Nephron (organoid): ENCODE measurements around the gene GAD2.
A peak's percentile ranks its signal among the peaks of the same experiment; 100 is the strongest.

ENCODE experiments used
- H3K27ac Mint-ChIP-seq, 3 experiments: 2 replicates each; pipeline ENCODE4 v1.8.0; 2020; ENCODE audit warnings: mixed read lengths in 3 of 3, mild to moderate bottlenecking in 2 of 3, moderate library complexity in 1 of 3
- H3K27me3 Mint-ChIP-seq: 2 replicates; pipeline ENCODE4 v1.8.0; 2021; ENCODE audit warnings: low read depth, mild to moderate bottlenecking, moderate library complexity, mixed read lengths
- H3K36me3 Mint-ChIP-seq: 2 replicates; pipeline ENCODE4 v1.8.0; 2020; ENCODE audit warnings: low read depth, mixed read lengths
- H3K4me1 Mint-ChIP-seq: 2 replicates; pipeline ENCODE4 v1.8.0; 2020; ENCODE audit warnings: mixed read lengths
- H3K4me3 Mint-ChIP-seq, 3 experiments: 2 replicates each; pipeline ENCODE4 v1.8.0; 2020; ENCODE audit warnings: mild to moderate bottlenecking in 3 of 3, mixed read lengths in 3 of 3, moderate library complexity in 2 of 3
- H3K9me3 Mint-ChIP-seq: 2 replicates; pipeline ENCODE4 v1.8.0; 2020; ENCODE audit warnings: mixed read lengths
- CTCF ChIP-seq, 3 experiments: fragments of 200-600 bp; sonication (generic); IDR thresholded peaks; one replicate each; pipeline ENCODE4 v1.5.0; 2021; ENCODE audit warnings: antibody characterized with exemption in 3 of 3; ENCODE audit not compliant: unreplicated experiment in 3 of 3

The GAD2 gene

GRCh38 chr10:26249681-26250080 is 33.1 kb downstream of the GAD2 start:
- Mint-ChIP-seq H3K4me1 (no peaks in the 10 kb centered on the region), H3K4me3 (no peak overlapping the region), H3K27me3 (no peaks in the 10 kb centered on the region), H3K27ac (no peak overlapping the region), H3K9me3 (no peaks in the 10 kb centered on the region), H3K36me3 (no peaks in the 10 kb centered on the region)
- TF ChIP-seq CTCF (IDR thresholded peaks at IDR 0.05; ENCODE audit: unreplicated experiment in 3 of 3), result no peak

GRCh38 chr10:26251925-26252324 is 35.4 kb downstream of the GAD2 start:
- no peaks in the 10 kb centered on the region for H3K27me3 Mint-ChIP-seq

GRCh38 chr10:26254616-26255015 is 38.0 kb downstream of the GAD2 start:
- Mint-ChIP-seq H3K27ac (no peak overlapping the region), H3K27me3 (no peaks in the 10 kb centered on the region), H3K36me3 (no peaks in the 10 kb centered on the region), H3K9me3 (no peaks in the 10 kb centered on the region), H3K4me3 (no peak overlapping the region), H3K4me1 (no peaks in the 10 kb centered on the region)
- TF ChIP-seq CTCF (IDR thresholded peaks at IDR 0.05; ENCODE audit: unreplicated experiment in 3 of 3), result no peak

More at GRCh38 chr10:26251925-26252324, 35.4 kb downstream of the GAD2 start:
- H3K27ac Mint-ChIP-seq, result no peak overlapping the region
- no peak for TF ChIP-seq CTCF (IDR thresholded peaks at IDR 0.05; ENCODE audit: unreplicated experiment in 3 of 3)
- no peak overlapping the region for H3K4me3 Mint-ChIP-seq
- no peaks in the 10 kb centered on the region for H3K36me3 Mint-ChIP-seq
- H3K4me1 Mint-ChIP-seq, result no peaks in the 10 kb centered on the region
- no peaks in the 10 kb centered on the region for H3K9me3 Mint-ChIP-seq

- no peak overlapping the region for H3K4me3 Mint-ChIP-seq
- H3K9me3 Mint-ChIP-seq, result no peaks in the 10 kb centered on the region
- no peak overlapping the region for H3K27ac Mint-ChIP-seq
- H3K27me3 Mint-ChIP-seq, result peaks cover 3% of the 10 kb centered on the region
- H3K36me3 Mint-ChIP-seq, result no peaks in the 10 kb centered on the region
- H3K4me1 Mint-ChIP-seq, result no peaks in the 10 kb centered on the region
- no peak for TF ChIP-seq CTCF (IDR thresholded peaks at IDR 0.05; ENCODE audit: unreplicated experiment in 3 of 3)
Observed at GRCh38 chr10:26259341-26259740, 42.8 kb downstream of the GAD2 start.

- H3K36me3 Mint-ChIP-seq, result no peaks in the 10 kb centered on the region
- H3K27me3 Mint-ChIP-seq, result peaks cover 12% of the 10 kb centered on the region
- no peaks in the 10 kb centered on the region for H3K4me1 Mint-ChIP-seq
- peak; percentile 33 to 62 (median 49) for TF ChIP-seq CTCF (IDR thresholded peaks at IDR 0.05; ENCODE audit: unreplicated experiment in 3 of 3)
- H3K9me3 Mint-ChIP-seq, result no peaks in the 10 kb centered on the region
- H3K4me3 Mint-ChIP-seq, result no peak overlapping the region
- no peak overlapping the region for H3K27ac Mint-ChIP-seq
Observed at GRCh38 chr10:26269754-26270153, 53.2 kb downstream of the GAD2 start.

- Mint-ChIP-seq H3K36me3 (no peaks in the 10 kb centered on the region), H3K9me3 (no peaks in the 10 kb centered on the region), H3K27me3 (peaks cover 18% of the 10 kb centered on the region), H3K27ac (no peak overlapping the region), H3K4me3 (no peak overlapping the region), H3K4me1 (no peaks in the 10 kb centered on the region)
- TF ChIP-seq CTCF (IDR thresholded peaks at IDR 0.05; ENCODE audit: unreplicated experiment in 3 of 3), result no peak
Observed at GRCh38 chr10:26274391-26274790, 57.8 kb downstream of the GAD2 start.
